ENCODE data around the gene MRGPRD. TPM values are rescaled to one million over a fixed set of nuclear protein-coding genes. Genes with fewer than 3 reads are reported as not detected.

MRGPRD gene
- total and polyA plus RNA-seq, 2 of the 13 experiments (the other 11 are each of a cell fraction or from before 2014, with no cell fraction given), result not detected

- TF ChIP-seq NKX3-1 (CRISPR knock-in tag; IDR thresholded peaks at IDR 0.05), result no peak
These were observed 11.4 kb downstream of the MRGPRD start (continued) for GRCh38 chr11:68969386-68969785.

GRCh38 chr11:68968306-68969250 is 12.2 kb downstream of the MRGPRD start:
- CTCF ChIA-PET (ENCODE audit: low intra/inter-chr PET ratio, low total read pairs), result no interaction called here
- TF ChIP-seq ZNF816 (CRISPR knock-in tag; IDR thresholded peaks at IDR 0.05; ENCODE audit: borderline replicate concordance) (no peak), CTCF (CRISPR knock-in tag; IDR thresholded peaks at IDR 0.05) (peak; percentile 30; the same call in 1 of the 2 replicates), ZNF619 (CRISPR knock-in tag; IDR thresholded peaks at IDR 0.05) (no peak)
- POLR2A ChIA-PET, result no interaction called here
- no peaks in the 10 kb centered on the region for H3K79me2 ChIP-seq (ENCODE audit: insufficient read depth, low read length)
- ATAC-seq, result no peak
- no peak overlapping the region for H3K9ac ChIP-seq (ENCODE audit: insufficient read depth, low read depth, low read length)
- BruUV-seq (replicated peaks), result no TSS peak
- H3K27me3 ChIP-seq (ENCODE audit: control insufficient read depth in 1 of 2, insufficient read depth in 2 of 2, low read length in 2 of 2), result peaks cover 0 to 16% of the 10 kb centered on the region in 2 experiments; a peak in 4 of 5 replicates
- FAIRE-seq, result no peak
- H4K20me1 ChIP-seq (ENCODE audit: insufficient read depth, low read length), result no peaks in the 10 kb centered on the region
- H2AFZ ChIP-seq (ENCODE audit: low read length), result no peak overlapping the region
- no peaks in the 10 kb centered on the region for H3K36me3 ChIP-seq (replicated peaks in 1 of 2; ENCODE audit: control insufficient read depth in 1 of 2, insufficient read depth in 2 of 2, low read length in 2 of 2)
- in situ Hi-C loops (cut with HindIII; ENCODE audit: extremely low pct_ligation_motif_present, low pct_unique_long_range_greater_than_20kb), result no loop called here
- no peaks in the 10 kb centered on the region for H3K9me3 ChIP-seq (ENCODE audit: low read length)
- DNase-seq (ENCODE audit: low spot score), result no peak
- WGBS (ENCODE audit: low lambda C conversion rate), result 53% methylated on average over 27 of the region's 29 CpGs
- H3K4me1 ChIP-seq (ENCODE audit: insufficient read depth, low read length), result no peaks in the 10 kb centered on the region
- H3K4me3 ChIP-seq (replicated peaks in 1 of 3; ENCODE audit: insufficient read depth in 1 of 3, low read depth in 2 of 3, low read length in 3 of 3), result no peak overlapping the region
- H3K4me2 ChIP-seq (ENCODE audit: low read depth, low read length), result no peak overlapping the region
- intact Hi-C loops (cut with micrococcal nuclease; ENCODE audit: unreplicated experiment), result no loop called here
- H3K27ac ChIP-seq (ENCODE audit: extremely low read length, insufficient read depth, low read length), result no peak overlapping the region

Data from HepG2 (cell line).